Measurements from ENCODE around the gene IFNAR2. TPM values are rescaled to one million over a fixed set of nuclear protein-coding genes. Genes with fewer than 3 reads are reported as not detected.
"Not testable (repeated sequence)": the region's sequence is repeated elsewhere in the genome, so short reads cannot be mapped to it uniquely, and the experiment has no call there.

Gene IFNAR2
- total and polyA plus RNA-seq, 2 donors (not counting 1 experiment from before 2014, with no cell fraction given): 5.6 to 24.3 TPM

GRCh38 chr21:33249331-33250002, 19.7 kb downstream of the IFNAR2 start:
- Histone ChIP-seq H3K27me3 (ENCODE audit: control insufficient read depth, insufficient read depth, low read length) (no peaks in the 10 kb centered on the region), H3K36me3 (ENCODE audit: control insufficient read depth, insufficient read depth, low read length) (peaks cover 9% of the 10 kb centered on the region), H3K4me2 (ENCODE audit: extremely low read depth, insufficient read depth, low read length) (no peak overlapping the region), H3K4me1 (ENCODE audit: control insufficient read depth, extremely low read depth, insufficient read depth, low read length) (no peaks in the 10 kb centered on the region), H3K9ac (ENCODE audit: insufficient read depth, low read length) (no peak overlapping the region), H3K4me3 (replicated peaks in 1 of 4; ENCODE audit: control extremely low read depth in 1 of 4, insufficient read depth in 1 of 4, low read depth in 3 of 4, low read length in 4 of 4) (no peak overlapping the region), H2AFZ (ENCODE audit: low read length) (no peak overlapping the region), H3K9me3 (ENCODE audit: control insufficient read depth, insufficient read depth, low read depth, low read length) (no peaks in the 10 kb centered on the region), H4K20me1 (ENCODE audit: control insufficient read depth, extremely low read depth, insufficient read depth, low read length) (no peaks in the 10 kb centered on the region), H3K27ac (ENCODE audit: insufficient read depth, low read length) (no peak overlapping the region), H3K79me2 (ENCODE audit: control insufficient read depth, insufficient read depth, low read length) (no peaks in the 10 kb centered on the region)
- TF ChIP-seq EZH2 (IDR thresholded peaks at IDR 0.05; ENCODE audit: low read length, missing control alignments) (no peak), CTCF (conservative IDR thresholded peaks at IDR 0.05 in 1 of 2, IDR thresholded peaks at IDR 0.05 in 1 of 2; ENCODE audit: low read depth in 1 of 2, low read length in 2 of 2) (no peak)
- DNase-seq (ENCODE audit: low read depth in 2 of 2): no peak

DNA sequence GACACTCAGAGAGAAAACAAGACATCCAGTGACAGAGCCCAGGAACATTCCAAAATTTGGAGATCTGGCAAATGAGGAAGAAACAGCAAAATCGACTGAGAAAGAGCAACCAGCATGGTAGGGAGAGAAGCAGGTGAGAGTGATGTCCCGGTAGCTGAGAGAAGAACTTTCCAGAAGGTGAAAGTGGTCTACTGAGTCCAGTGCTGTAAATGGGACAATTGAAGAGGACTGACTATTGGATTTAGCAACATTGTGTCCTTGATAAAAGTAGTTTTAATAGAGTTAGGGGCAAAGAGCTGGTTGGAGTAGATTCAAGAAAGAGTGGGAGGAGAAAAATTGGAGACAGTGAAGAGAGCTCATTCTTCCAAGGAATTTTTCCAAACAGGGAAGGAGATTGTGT, 21.4 kb downstream of the IFNAR2 start:
- no peaks in the 10 kb centered on the region for H4K20me1 ChIP-seq (ENCODE audit: control insufficient read depth, extremely low read depth, insufficient read depth, low read length)
- no peaks in the 10 kb centered on the region for H3K27me3 ChIP-seq (ENCODE audit: control insufficient read depth, insufficient read depth, low read length)
- no peaks in the 10 kb centered on the region for H3K9me3 ChIP-seq (ENCODE audit: control insufficient read depth, insufficient read depth, low read depth, low read length)
- no peaks in the 10 kb centered on the region for H3K4me1 ChIP-seq (ENCODE audit: control insufficient read depth, extremely low read depth, insufficient read depth, low read length)
- no peak overlapping the region for H3K4me2 ChIP-seq (ENCODE audit: extremely low read depth, insufficient read depth, low read length)
- no peak for DNase-seq (ENCODE audit: low read depth in 2 of 2)
- no peak overlapping the region for H2AFZ ChIP-seq (ENCODE audit: low read length)
- no peaks in the 10 kb centered on the region for H3K79me2 ChIP-seq (ENCODE audit: control insufficient read depth, insufficient read depth, low read length)
- no peak overlapping the region for H3K27ac ChIP-seq (ENCODE audit: insufficient read depth, low read length)
- no peak overlapping the region for H3K9ac ChIP-seq (ENCODE audit: insufficient read depth, low read length)
- no peak overlapping the region for H3K4me3 ChIP-seq (replicated peaks in 1 of 4; ENCODE audit: control extremely low read depth in 1 of 4, insufficient read depth in 1 of 4, low read depth in 3 of 4, low read length in 4 of 4)
- no peak for TF ChIP-seq EZH2 (IDR thresholded peaks at IDR 0.05; ENCODE audit: low read length, missing control alignments)
- peaks cover 9% of the 10 kb centered on the region for H3K36me3 ChIP-seq (ENCODE audit: control insufficient read depth, insufficient read depth, low read length)

DNA sequence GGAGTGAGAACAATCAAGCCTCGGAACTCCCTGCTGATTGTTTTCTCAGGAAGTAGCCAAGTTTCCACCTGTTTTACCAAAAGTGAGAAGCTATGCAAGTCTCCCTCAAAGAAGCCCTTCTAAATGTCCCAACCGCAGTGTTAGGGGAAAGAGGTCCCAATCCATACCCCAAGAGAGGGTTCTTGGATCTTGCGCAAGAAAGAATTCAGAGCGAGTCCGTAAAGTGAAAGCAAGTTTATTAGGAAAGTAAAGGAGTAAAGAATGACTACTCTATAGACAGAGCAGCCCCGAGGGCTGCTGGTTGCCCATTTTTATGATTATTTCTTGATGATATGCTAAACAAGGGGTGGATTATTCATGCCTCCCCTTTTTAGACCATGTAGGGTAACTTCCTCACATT, 23.6 kb downstream of the IFNAR2 start:
- H3K79me2 ChIP-seq (ENCODE audit: control insufficient read depth, insufficient read depth, low read length); H2AFZ ChIP-seq (ENCODE audit: low read length); H3K27me3 ChIP-seq (ENCODE audit: control insufficient read depth, insufficient read depth, low read length); H3K9ac ChIP-seq (ENCODE audit: insufficient read depth, low read length); H3K4me2 ChIP-seq (ENCODE audit: extremely low read depth, insufficient read depth, low read length); H3K27ac ChIP-seq (ENCODE audit: insufficient read depth, low read length); DNase-seq (ENCODE audit: low read depth in 2 of 2); H3K36me3 ChIP-seq (ENCODE audit: control insufficient read depth, insufficient read depth, low read length); H3K4me1 ChIP-seq (ENCODE audit: control insufficient read depth, extremely low read depth, insufficient read depth, low read length); H3K9me3 ChIP-seq (ENCODE audit: control insufficient read depth, insufficient read depth, low read depth, low read length); H3K4me3 ChIP-seq (replicated peaks in 1 of 4; ENCODE audit: control extremely low read depth in 1 of 4, insufficient read depth in 1 of 4, low read depth in 3 of 4, low read length in 4 of 4); H4K20me1 ChIP-seq (ENCODE audit: control insufficient read depth, extremely low read depth, insufficient read depth, low read length): not testable (repeated sequence)

- H3K4me2 ChIP-seq (ENCODE audit: extremely low read depth, insufficient read depth, low read length): no peak overlapping the region
- no peaks in the 10 kb centered on the region for H3K4me1 ChIP-seq (ENCODE audit: control insufficient read depth, extremely low read depth, insufficient read depth, low read length)
- no peaks in the 10 kb centered on the region for H3K79me2 ChIP-seq (ENCODE audit: control insufficient read depth, insufficient read depth, low read length)
- no peak for DNase-seq (ENCODE audit: low read depth in 2 of 2)
- TF ChIP-seq EZH2 (IDR thresholded peaks at IDR 0.05; ENCODE audit: low read length, missing control alignments): no peak
- no peak for TF ChIP-seq CTCF (conservative IDR thresholded peaks at IDR 0.05 in 1 of 2, IDR thresholded peaks at IDR 0.05 in 1 of 2; ENCODE audit: low read depth in 1 of 2, low read length in 2 of 2)
- no peaks in the 10 kb centered on the region for H3K9me3 ChIP-seq (ENCODE audit: control insufficient read depth, insufficient read depth, low read depth, low read length)
- H3K27me3 ChIP-seq (ENCODE audit: control insufficient read depth, insufficient read depth, low read length): no peaks in the 10 kb centered on the region
- H3K9ac ChIP-seq (ENCODE audit: insufficient read depth, low read length): no peak overlapping the region
- H4K20me1 ChIP-seq (ENCODE audit: control insufficient read depth, extremely low read depth, insufficient read depth, low read length): no peaks in the 10 kb centered on the region
- H3K4me3 ChIP-seq (replicated peaks in 1 of 4; ENCODE audit: control extremely low read depth in 1 of 4, insufficient read depth in 1 of 4, low read depth in 3 of 4, low read length in 4 of 4): no peak overlapping the region
- H2AFZ ChIP-seq (ENCODE audit: low read length): no peak overlapping the region
- peaks cover 2% of the 10 kb centered on the region for H3K36me3 ChIP-seq (ENCODE audit: control insufficient read depth, insufficient read depth, low read length)
- H3K27ac ChIP-seq (ENCODE audit: insufficient read depth, low read length): no peak overlapping the region
Measured at GRCh38 chr21:33254766-33255165, 25.0 kb downstream of the IFNAR2 start.

All from fibroblast of lung (primary cell).